Measurements from ENCODE around the gene PDGFRB. TPM values are rescaled to one million over a fixed set of nuclear protein-coding genes. Genes with fewer than 3 reads are reported as not detected.

The PDGFRB gene
- total RNA-seq, 1 donor, result 531 TPM

DNA sequence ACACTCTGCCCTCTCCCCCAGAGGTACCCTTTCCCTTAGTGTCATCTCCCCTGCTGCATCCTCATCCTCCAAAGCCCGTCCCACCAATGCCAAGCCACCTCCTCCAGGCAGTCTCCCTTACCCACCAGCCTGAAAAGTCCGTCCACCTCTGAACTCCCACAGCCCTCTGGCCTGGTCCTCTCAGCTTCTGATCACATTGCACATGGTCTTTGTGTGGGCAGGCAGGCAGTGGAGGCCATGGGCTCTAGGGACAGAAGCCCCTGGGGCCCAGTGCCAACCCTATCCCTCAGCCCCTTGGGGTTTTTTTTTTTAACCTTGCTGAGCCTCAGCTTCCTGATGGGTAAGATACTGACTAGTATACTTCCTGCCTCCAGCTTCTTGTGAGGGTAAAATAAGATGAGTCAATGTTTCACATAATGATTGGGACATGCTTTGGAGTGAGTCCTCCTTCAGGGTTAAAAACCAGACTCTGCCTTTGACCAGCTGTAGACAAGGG lies 88.7 kb downstream of the PDGFRB start:
- peak overlapping the region; percentile 39 for H3K4me3 ChIP-seq (ENCODE audit: insufficient read depth, low read length)
- no peaks in the 10 kb centered on the region for H3K9me3 ChIP-seq (ENCODE audit: low read depth, low read length)
- no peaks in the 10 kb centered on the region for H3K36me3 ChIP-seq (ENCODE audit: insufficient read depth, low read length)
- peaks cover 47% of the 10 kb centered on the region for H3K4me1 ChIP-seq (ENCODE audit: insufficient read depth, low read length)
- peak overlapping the region; percentile 64 for H3K4me2 ChIP-seq (ENCODE audit: insufficient read depth, low read length)
- H3K27me3 ChIP-seq (ENCODE audit: insufficient read depth, low read length), result no peaks in the 10 kb centered on the region
- H4K20me1 ChIP-seq (ENCODE audit: insufficient read depth, low read length), result no peaks in the 10 kb centered on the region
- no peaks in the 10 kb centered on the region for H3K79me2 ChIP-seq (ENCODE audit: insufficient read depth, low read length)
- H3K27ac ChIP-seq (ENCODE audit: low read depth, low read length), result peak overlapping the region; percentile 91
- peak overlapping the region; percentile 58 for H2AFZ ChIP-seq (ENCODE audit: low read length)
- DNase-seq (ENCODE audit: insufficient read length, low spot score, missing footprints), result peak; percentile 98
- TF ChIP-seq, protein P1, sequence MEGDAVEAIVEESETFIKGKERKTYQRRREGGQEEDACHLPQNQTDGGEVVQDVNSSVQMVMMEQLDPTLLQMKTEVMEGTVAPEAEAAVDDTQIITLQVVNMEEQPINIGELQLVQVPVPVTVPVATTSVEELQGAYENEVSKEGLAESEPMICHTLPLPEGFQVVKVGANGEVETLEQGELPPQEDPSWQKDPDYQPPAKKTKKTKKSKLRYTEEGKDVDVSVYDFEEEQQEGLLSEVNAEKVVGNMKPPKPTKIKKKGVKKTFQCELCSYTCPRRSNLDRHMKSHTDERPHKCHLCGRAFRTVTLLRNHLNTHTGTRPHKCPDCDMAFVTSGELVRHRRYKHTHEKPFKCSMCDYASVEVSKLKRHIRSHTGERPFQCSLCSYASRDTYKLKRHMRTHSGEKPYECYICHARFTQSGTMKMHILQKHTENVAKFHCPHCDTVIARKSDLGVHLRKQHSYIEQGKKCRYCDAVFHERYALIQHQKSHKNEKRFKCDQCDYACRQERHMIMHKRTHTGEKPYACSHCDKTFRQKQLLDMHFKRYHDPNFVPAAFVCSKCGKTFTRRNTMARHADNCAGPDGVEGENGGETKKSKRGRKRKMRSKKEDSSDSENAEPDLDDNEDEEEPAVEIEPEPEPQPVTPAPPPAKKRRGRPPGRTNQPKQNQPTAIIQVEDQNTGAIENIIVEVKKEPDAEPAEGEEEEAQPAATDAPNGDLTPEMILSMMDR (IDR thresholded peaks at IDR 0.05; ENCODE audit: extremely low read depth, low read depth, low read length), result no peak

DNA sequence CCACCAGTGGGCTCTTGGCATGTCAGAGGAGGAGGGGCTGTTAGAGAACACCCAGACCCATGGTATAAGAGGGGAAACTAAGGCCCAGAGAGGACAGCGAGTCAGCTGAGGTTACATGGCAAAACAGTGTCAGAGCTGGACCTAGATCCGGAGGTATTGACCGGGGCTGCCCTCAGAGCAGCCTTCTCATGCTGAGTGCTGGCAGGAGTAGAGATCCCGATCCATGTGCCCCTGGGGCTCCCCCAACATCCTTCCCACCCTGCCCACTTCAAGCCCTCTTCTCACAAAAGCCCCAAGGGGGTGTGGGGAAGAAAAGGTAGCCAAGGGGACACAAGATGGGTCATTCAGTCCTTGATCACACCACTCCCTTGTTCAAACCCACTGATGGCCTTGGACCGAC lies 89.2 kb downstream of the PDGFRB start:
- Histone ChIP-seq H2AFZ (ENCODE audit: low read length) (peak overlapping the region; percentile 40), H3K79me2 (ENCODE audit: insufficient read depth, low read length) (no peaks in the 10 kb centered on the region), H3K4me1 (ENCODE audit: insufficient read depth, low read length) (peaks cover 47% of the 10 kb centered on the region), H3K27ac (ENCODE audit: low read depth, low read length) (peak overlapping the region; percentile 91), H3K4me3 (ENCODE audit: insufficient read depth, low read length) (peak overlapping the region; percentile 39), H3K36me3 (ENCODE audit: insufficient read depth, low read length) (no peaks in the 10 kb centered on the region), H4K20me1 (ENCODE audit: insufficient read depth, low read length) (no peaks in the 10 kb centered on the region), H3K27me3 (ENCODE audit: insufficient read depth, low read length) (no peaks in the 10 kb centered on the region), H3K4me2 (ENCODE audit: insufficient read depth, low read length) (peak overlapping the region; percentile 64), H3K9me3 (ENCODE audit: low read depth, low read length) (no peaks in the 10 kb centered on the region)
- DNase-seq (ENCODE audit: insufficient read length, low spot score, missing footprints), result peak; percentile 81
- TF ChIP-seq, protein P1 (IDR thresholded peaks at IDR 0.05; ENCODE audit: extremely low read depth, low read depth, low read length), result no peak

DNA sequence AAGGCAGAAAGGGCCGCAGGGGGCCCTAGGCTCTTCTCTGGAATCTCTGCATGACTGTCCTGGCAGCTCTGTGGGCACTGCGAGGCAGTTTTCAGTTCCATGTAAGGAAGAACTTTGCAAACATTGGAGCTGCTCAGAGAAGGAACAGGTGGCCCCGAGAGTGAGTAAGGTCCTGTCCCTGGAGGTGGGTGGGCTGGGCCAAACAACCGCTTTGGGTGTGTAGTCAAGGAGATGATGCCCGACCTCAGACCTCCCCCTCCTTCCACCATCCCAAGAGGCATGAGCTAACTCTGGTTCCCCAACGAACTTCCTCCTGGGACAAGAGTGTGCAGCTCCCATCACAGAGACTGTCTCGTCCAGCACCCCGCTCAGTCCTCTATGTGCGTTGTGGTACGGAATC lies 89.8 kb downstream of the PDGFRB start:
- H3K27me3 ChIP-seq (ENCODE audit: insufficient read depth, low read length), result no peaks in the 10 kb centered on the region
- no peaks in the 10 kb centered on the region for H3K9me3 ChIP-seq (ENCODE audit: low read depth, low read length)
- peaks cover 47% of the 10 kb centered on the region for H3K4me1 ChIP-seq (ENCODE audit: insufficient read depth, low read length)
- TF ChIP-seq, protein P1 (IDR thresholded peaks at IDR 0.05; ENCODE audit: extremely low read depth, low read depth, low read length), result no peak
- H3K27ac ChIP-seq (ENCODE audit: low read depth, low read length), result peak overlapping the region; percentile 91
- no peaks in the 10 kb centered on the region for H3K79me2 ChIP-seq (ENCODE audit: insufficient read depth, low read length)
- peak overlapping the region; percentile 40 for H2AFZ ChIP-seq (ENCODE audit: low read length)
- H4K20me1 ChIP-seq (ENCODE audit: insufficient read depth, low read length), result no peaks in the 10 kb centered on the region
- peak overlapping the region; percentile 39 for H3K4me3 ChIP-seq (ENCODE audit: insufficient read depth, low read length)
- no peaks in the 10 kb centered on the region for H3K36me3 ChIP-seq (ENCODE audit: insufficient read depth, low read length)
- peak; percentile 97 for DNase-seq (ENCODE audit: insufficient read length, low spot score, missing footprints)
- peak overlapping the region; percentile 64 for H3K4me2 ChIP-seq (ENCODE audit: insufficient read depth, low read length)

DNA sequence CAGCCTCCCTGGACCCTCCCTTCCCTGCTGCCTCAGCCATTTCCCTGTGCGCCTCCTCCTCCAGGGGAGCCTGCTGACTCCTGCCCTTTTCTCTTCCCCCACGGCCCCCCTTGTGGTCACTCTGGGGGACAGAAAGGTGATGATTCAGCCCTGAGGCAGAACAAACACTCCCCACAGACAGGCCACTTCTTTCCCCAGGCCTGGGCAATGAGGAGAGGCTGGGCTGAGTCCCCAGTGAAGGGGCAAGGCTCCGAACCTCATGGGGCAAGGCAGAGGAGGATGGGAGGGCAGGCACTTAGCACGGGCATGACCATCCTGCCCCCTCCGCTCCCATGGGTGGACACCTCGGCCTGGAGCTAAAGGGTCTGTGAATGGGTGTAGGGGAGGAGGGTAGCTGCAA lies 90.3 kb downstream of the PDGFRB start:
- H3K27ac ChIP-seq (ENCODE audit: low read depth, low read length), result peak overlapping the region; percentile 91
- peaks cover 47% of the 10 kb centered on the region for H3K4me1 ChIP-seq (ENCODE audit: insufficient read depth, low read length)
- H3K4me3 ChIP-seq (ENCODE audit: insufficient read depth, low read length), result peak overlapping the region; percentile 4
- no peak overlapping the region for H2AFZ ChIP-seq (ENCODE audit: low read length)
- no peaks in the 10 kb centered on the region for H4K20me1 ChIP-seq (ENCODE audit: insufficient read depth, low read length)
- H3K4me2 ChIP-seq (ENCODE audit: insufficient read depth, low read length), result peak overlapping the region; percentile 64
- TF ChIP-seq, protein P1 (IDR thresholded peaks at IDR 0.05; ENCODE audit: extremely low read depth, low read depth, low read length), result no peak
- H3K79me2 ChIP-seq (ENCODE audit: insufficient read depth, low read length), result no peaks in the 10 kb centered on the region
- no peaks in the 10 kb centered on the region for H3K9me3 ChIP-seq (ENCODE audit: low read depth, low read length)
- peak; percentile 96 for DNase-seq (ENCODE audit: insufficient read length, low spot score, missing footprints)
- H3K27me3 ChIP-seq (ENCODE audit: insufficient read depth, low read length), result no peaks in the 10 kb centered on the region
- H3K36me3 ChIP-seq (ENCODE audit: insufficient read depth, low read length), result no peaks in the 10 kb centered on the region
